Nephron (organoid): ENCODE results near the gene SRRM2.

Experiments
- H3K27ac Mint-ChIP-seq, 3 experiments: 2 replicates each; pipeline ENCODE4 v1.8.0; 2020; ENCODE audit warnings: mixed read lengths in 3 of 3, mild to moderate bottlenecking in 2 of 3, moderate library complexity in 1 of 3
- H3K27me3 Mint-ChIP-seq: 2 replicates; pipeline ENCODE4 v1.8.0; 2021; ENCODE audit warnings: low read depth, mild to moderate bottlenecking, moderate library complexity, mixed read lengths
- H3K36me3 Mint-ChIP-seq: 2 replicates; pipeline ENCODE4 v1.8.0; 2020; ENCODE audit warnings: low read depth, mixed read lengths
- H3K4me1 Mint-ChIP-seq: 2 replicates; pipeline ENCODE4 v1.8.0; 2020; ENCODE audit warnings: mixed read lengths
- H3K4me3 Mint-ChIP-seq, 3 experiments: 2 replicates each; pipeline ENCODE4 v1.8.0; 2020; ENCODE audit warnings: mild to moderate bottlenecking in 3 of 3, mixed read lengths in 3 of 3, moderate library complexity in 2 of 3
- H3K9me3 Mint-ChIP-seq: 2 replicates; pipeline ENCODE4 v1.8.0; 2020; ENCODE audit warnings: mixed read lengths
- TF ChIP-seq, protein P1 (sequence below), 3 experiments: fragments of 200-600 bp; sonication (generic); IDR thresholded peaks; one replicate each; pipeline ENCODE4 v1.5.0; 2021; ENCODE audit warnings: antibody characterized with exemption in 3 of 3; ENCODE audit not compliant: unreplicated experiment in 3 of 3

The SRRM2 gene

DNA sequence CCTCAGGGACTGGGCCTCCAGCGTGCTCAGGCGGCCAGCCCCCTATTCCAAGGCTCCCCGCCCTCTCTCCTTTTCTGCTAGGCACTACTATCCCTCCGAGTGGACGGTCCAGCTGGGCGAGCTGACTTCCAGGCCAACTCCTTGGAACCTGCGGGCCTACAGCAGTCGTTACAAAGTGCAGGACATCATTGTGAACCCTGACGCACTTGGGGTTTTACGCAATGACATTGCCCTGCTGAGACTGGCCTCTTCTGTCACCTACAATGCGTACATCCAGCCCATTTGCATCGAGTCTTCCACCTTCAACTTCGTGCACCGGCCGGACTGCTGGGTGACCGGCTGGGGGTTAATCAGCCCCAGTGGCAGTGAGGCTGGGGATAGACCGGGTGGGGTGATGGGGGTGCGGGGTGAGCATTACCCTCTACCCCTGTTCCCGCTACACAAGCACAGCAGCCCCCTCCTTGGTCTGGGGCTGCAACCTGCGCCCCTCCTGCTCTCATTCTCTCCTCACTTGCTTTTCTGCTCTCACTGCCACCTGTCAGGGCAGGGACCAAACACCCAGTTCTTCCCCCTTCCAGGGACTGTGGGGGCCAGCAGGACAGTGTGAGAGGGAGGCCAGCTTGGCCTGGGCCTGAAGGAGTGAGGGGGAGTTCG lies 46.9 kb downstream of the SRRM2 start:
- peaks cover 9% of the 10 kb centered on the region for H3K27me3 Mint-ChIP-seq
- H3K4me1 Mint-ChIP-seq: peaks cover 8% of the 10 kb centered on the region
- TF ChIP-seq, protein P1, sequence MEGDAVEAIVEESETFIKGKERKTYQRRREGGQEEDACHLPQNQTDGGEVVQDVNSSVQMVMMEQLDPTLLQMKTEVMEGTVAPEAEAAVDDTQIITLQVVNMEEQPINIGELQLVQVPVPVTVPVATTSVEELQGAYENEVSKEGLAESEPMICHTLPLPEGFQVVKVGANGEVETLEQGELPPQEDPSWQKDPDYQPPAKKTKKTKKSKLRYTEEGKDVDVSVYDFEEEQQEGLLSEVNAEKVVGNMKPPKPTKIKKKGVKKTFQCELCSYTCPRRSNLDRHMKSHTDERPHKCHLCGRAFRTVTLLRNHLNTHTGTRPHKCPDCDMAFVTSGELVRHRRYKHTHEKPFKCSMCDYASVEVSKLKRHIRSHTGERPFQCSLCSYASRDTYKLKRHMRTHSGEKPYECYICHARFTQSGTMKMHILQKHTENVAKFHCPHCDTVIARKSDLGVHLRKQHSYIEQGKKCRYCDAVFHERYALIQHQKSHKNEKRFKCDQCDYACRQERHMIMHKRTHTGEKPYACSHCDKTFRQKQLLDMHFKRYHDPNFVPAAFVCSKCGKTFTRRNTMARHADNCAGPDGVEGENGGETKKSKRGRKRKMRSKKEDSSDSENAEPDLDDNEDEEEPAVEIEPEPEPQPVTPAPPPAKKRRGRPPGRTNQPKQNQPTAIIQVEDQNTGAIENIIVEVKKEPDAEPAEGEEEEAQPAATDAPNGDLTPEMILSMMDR (IDR thresholded peaks at IDR 0.05; ENCODE audit: unreplicated experiment in 3 of 3): no peak
- no peak overlapping the region for H3K4me3 Mint-ChIP-seq
- H3K36me3 Mint-ChIP-seq: peaks cover 4% of the 10 kb centered on the region
- peaks cover 16% of the 10 kb centered on the region for H3K9me3 Mint-ChIP-seq
- no peak overlapping the region for H3K27ac Mint-ChIP-seq

DNA sequence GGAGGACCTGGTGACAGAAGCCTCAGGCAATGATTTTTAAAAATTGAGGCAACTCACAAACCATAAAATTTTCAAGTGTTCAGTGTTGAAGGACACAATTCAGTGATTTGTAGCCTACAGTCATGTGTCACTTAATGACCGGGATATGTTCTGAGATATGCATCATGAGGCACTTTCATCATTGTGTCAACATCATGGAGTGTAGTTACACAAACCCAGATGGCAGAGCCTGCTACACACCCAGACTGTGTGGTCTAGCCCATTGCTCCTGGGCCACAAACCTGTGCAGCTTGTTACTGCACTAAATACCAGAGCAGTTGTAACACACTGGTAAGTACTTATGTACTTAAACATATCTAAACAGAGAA lies 47.4 kb downstream of the SRRM2 start:
- TF ChIP-seq, protein P1 (IDR thresholded peaks at IDR 0.05; ENCODE audit: unreplicated experiment in 3 of 3): no peak
- H3K4me1 Mint-ChIP-seq: peaks cover 8% of the 10 kb centered on the region
- no peak overlapping the region for H3K27ac Mint-ChIP-seq
- peaks cover 9% of the 10 kb centered on the region for H3K27me3 Mint-ChIP-seq
- H3K36me3 Mint-ChIP-seq: peaks cover 4% of the 10 kb centered on the region
- no peak overlapping the region for H3K4me3 Mint-ChIP-seq
- H3K9me3 Mint-ChIP-seq: peaks cover 18% of the 10 kb centered on the region

DNA sequence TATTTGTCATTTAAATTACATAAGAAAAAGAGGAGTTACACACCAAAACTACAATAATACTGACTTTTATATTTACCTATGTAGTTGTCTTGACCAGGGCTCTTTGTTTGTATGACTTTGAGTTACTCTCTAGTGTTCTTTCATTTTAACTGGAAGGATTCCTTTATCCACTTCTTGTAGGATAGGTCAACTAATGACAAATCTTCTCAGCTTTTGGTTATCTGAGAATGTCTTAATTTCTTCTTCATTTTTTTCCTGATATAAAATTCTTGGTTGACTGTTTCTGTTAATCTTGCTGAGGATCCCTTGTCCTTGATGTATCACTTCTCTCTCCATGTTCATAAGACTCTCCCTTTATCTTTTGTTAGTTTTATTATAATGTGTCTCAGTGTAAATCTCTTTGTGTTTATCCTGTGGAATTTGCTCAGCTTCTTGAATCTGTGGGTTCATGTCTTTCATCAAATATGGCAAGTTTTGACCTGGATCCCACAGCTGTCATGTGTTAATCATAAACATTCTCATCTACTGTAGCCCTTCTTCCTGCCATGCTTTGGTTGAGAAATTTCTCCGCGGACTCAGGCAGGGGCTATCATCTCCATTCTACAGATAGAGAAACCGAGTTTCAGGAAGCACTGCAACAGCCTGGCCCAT lies 51.2 kb downstream of the SRRM2 start:
- Mint-ChIP-seq H3K36me3 (peaks cover 7% of the 10 kb centered on the region), H3K4me3 (no peak overlapping the region), H3K27ac (no peak overlapping the region), H3K9me3 (peaks cover 35% of the 10 kb centered on the region), H3K27me3 (peaks cover 22% of the 10 kb centered on the region), H3K4me1 (no peaks in the 10 kb centered on the region)
- TF ChIP-seq, protein P1 (IDR thresholded peaks at IDR 0.05; ENCODE audit: unreplicated experiment in 3 of 3): no peak

DNA sequence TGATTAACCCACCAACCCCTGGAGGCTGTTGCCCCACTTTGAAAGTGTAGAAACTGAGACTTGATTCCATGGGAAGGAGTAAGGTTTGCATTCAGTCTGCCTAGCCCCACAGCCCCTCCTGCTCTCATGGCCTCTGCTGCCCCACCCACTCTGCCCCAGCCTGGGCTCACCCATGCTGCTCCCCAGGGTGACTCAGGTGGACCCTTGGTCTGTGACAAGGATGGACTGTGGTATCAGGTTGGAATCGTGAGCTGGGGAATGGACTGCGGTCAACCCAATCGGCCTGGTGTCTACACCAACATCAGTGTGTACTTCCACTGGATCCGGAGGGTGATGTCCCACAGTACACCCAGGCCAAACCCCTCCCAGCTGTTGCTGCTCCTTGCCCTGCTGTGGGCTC lies 52.3 kb downstream of the SRRM2 start:
- no peaks in the 10 kb centered on the region for H3K4me1 Mint-ChIP-seq
- peaks cover 44% of the 10 kb centered on the region for H3K9me3 Mint-ChIP-seq
- peaks cover 26% of the 10 kb centered on the region for H3K27me3 Mint-ChIP-seq
- H3K4me3 Mint-ChIP-seq: no peak overlapping the region
- peaks cover 7% of the 10 kb centered on the region for H3K36me3 Mint-ChIP-seq
- no peak overlapping the region for H3K27ac Mint-ChIP-seq
- TF ChIP-seq, protein P1 (IDR thresholded peaks at IDR 0.05; ENCODE audit: unreplicated experiment in 3 of 3): no peak

DNA sequence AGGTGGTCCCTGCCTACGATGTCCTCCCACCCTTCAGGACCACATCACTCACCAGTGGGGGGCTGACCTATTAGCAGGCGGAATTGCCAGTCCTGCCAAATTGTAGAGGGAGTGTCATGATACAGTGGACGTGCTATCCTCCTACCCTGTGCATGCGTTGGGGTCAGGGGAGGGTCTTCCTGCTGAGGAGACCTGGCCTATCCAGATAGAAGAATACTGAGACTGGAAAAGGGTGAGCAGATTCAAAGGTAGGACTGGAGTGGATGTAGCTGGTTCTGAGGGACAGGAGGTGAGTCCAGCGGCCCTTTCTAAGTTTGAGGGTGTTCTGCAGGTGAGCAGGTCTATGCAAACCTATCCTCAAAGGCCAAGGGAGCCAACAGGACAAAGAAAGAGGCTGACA lies 53.8 kb downstream of the SRRM2 start:
- Mint-ChIP-seq H3K27ac (no peak overlapping the region), H3K4me3 (no peak overlapping the region), H3K36me3 (peaks cover 7% of the 10 kb centered on the region), H3K9me3 (peaks cover 44% of the 10 kb centered on the region), H3K27me3 (peaks cover 36% of the 10 kb centered on the region), H3K4me1 (no peaks in the 10 kb centered on the region)
- TF ChIP-seq, protein P1 (IDR thresholded peaks at IDR 0.05; ENCODE audit: unreplicated experiment in 3 of 3): no peak

DNA sequence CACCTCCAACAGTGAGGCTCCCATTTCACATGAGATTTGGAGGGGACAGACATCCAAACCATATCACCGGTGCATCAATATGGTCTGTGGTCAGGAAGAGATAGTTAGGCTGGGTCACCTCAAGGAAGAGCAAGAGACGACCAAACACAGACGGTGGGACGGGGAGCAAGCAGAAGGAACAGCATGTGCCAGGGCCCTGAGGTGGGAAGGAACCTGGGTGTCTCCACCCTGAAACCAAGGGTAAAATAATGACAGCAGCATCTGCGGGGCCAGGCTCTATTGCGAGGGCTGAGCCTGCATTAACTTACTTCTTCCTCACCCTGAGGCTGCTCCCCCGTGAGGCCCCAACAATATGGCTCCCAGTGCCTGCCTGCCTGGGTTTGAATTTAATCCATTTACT lies 55.7 kb downstream of the SRRM2 start:
- TF ChIP-seq, protein P1 (IDR thresholded peaks at IDR 0.05; ENCODE audit: unreplicated experiment in 3 of 3): no peak
- Mint-ChIP-seq H3K4me3 (no peak overlapping the region), H3K27me3 (peaks cover 40% of the 10 kb centered on the region), H3K36me3 (peaks cover 7% of the 10 kb centered on the region), H3K4me1 (no peaks in the 10 kb centered on the region), H3K27ac (no peak overlapping the region), H3K9me3 (peaks cover 40% of the 10 kb centered on the region)
